Cardiac fibroblast (primary cell): Measurements from ENCODE around the gene SASS6.
A peak's percentile ranks its signal among the peaks of the same experiment; 100 is the strongest.

ENCODE experiments used
- DNase-seq, 2 donors: peaks; one replicate each; pipeline versions ENCODE4 v3.0.0 to v3.0.0-alpha.2; 2010; ENCODE audit warnings: low read depth in 2 of 2
- H3K4me3 ChIP-seq, 2 donors: replicated peaks in 1 of 2; 1 replicate in 1 of 2; 2 replicates in 1 of 2; pipeline ENCODE4 v1.5.1; 2011; ENCODE audit warnings: low read depth in 2 of 2, low read length in 2 of 2, mild to moderate bottlenecking in 2 of 2, moderate library complexity in 1 of 2
- CTCF ChIP-seq: IDR thresholded peaks from one replicate; pipeline ENCODE4 v1.5.1; 2011; ENCODE audit warnings: low read depth, mild to moderate bottlenecking, low read length, inconsistent platforms

Gene SASS6

GRCh38 chr1:100087396-100087795 is 45.3 kb downstream of the SASS6 start:
- no peak overlapping the region for H3K4me3 ChIP-seq
- no peak for TF ChIP-seq CTCF
- no peak for DNase-seq

GRCh38 chr1:100080331-100080730 is 52.4 kb downstream of the SASS6 start:
- no peak overlapping the region for H3K4me3 ChIP-seq
- DNase-seq: no peak
- no peak for TF ChIP-seq CTCF

GRCh38 chr1:100077531-100077930 is 55.2 kb downstream of the SASS6 start:
- peak in 1 of 2 donors; percentile 59 for DNase-seq
- no peak overlapping the region for H3K4me3 ChIP-seq
- TF ChIP-seq CTCF: no peak

- DNase-seq: no peak
- no peak for TF ChIP-seq CTCF
- no peak overlapping the region for H3K4me3 ChIP-seq
These were observed 56.0 kb downstream of the SASS6 start for GRCh38 chr1:100076744-100077143.

- H3K4me3 ChIP-seq: no peak overlapping the region
- DNase-seq: no peak
- no peak for TF ChIP-seq CTCF
These were observed 56.4 kb downstream of the SASS6 start for GRCh38 chr1:100076319-100076718.

GRCh38 chr1:100075773-100076172 is 57.0 kb downstream of the SASS6 start:
- peak; percentile 21 to 25 for DNase-seq
- TF ChIP-seq CTCF: no peak

More at GRCh38 chr1:100075773-100076172, 57.0 kb downstream of the SASS6 start:
- H3K4me3 ChIP-seq: no peak overlapping the region
